Heart left ventricle (tissue), 13 donors: ENCODE data around the gene PKNOX2.

Experiments
- CTCF ChIP-seq, 12 donors: fragments of 200-600 bp; sonication (generic) in 4 of 12; IDR thresholded peaks; one replicate each; pipeline versions ENCODE4 v1.5.0 to v1.8.0; 2018 to 2022; ENCODE audit warnings: antibody characterized with exemption in 12 of 12, mild to moderate bottlenecking in 5 of 12
- POLR2A ChIP-seq, 2 donors: fragments of 450-650 bp; IDR thresholded peaks; one replicate each; pipeline ENCODE4 v1.6.1; 2017; ENCODE audit warnings: antibody characterized with exemption in 2 of 2, mild to moderate bottlenecking in 2 of 2, moderate library complexity in 2 of 2
- donor health status: ischemic (EF 13 %, LVEDD 7.1; RV severe dilation, severe dysfunction).
- donor health status: DM: no; HTN: yes; CAD: no.
- donor health status: DM: no; HTN: no; CAD: no.
- donor health status: ischemic (EF 25% LVEDD 6.9; RV normal size, moderate dysfunction).
- donor health status: ischemic (EF 25% LVEDD 5.7; RV mildly dilated, moderate dysfunction).
- donor health status: ischemic (EF 35%, LVEDD 5.7; RV mildly dilated, moderate dysfunction).
- donor health status: nonischemic (EF 11% LVEDD 7.7; RV severe dilation, severe dysfunction).
- donor health status: DM: yes; HTN: yes; CAD: no.
- donor health status: PGD.
- donor health status: ischemic (EF 29% LVEDD 5.4; RV normal size, mild dysfunction).
- donor health status: nonischemic (EF 23%, LVEDD 6.1; RV moderate dilation, normal function).

DNA sequence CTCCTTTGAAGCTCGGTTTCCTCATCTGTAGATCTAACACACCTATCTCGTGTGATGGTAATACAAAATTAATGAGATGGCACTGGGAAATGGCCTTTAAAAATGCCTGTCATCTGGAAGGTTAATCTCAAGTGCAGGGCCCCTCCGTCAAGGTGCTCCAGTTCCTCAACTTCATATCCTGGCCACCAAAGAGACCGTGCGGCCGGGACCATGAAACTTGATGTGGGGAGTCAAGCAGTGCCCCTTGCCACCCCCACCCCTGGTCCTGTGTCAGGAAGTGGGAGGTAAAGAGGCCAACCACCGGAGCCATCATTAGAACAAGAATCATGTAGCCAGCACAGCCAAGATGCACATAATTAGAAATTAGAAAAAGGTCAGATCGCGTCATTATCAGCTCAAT is 223.3 kb downstream of the PKNOX2 start:
- TF ChIP-seq CTCF (IDR thresholded peaks at IDR 0.05) (no peak), POLR2A (IDR thresholded peaks at IDR 0.05) (no peak)
